K562 (cell line): ENCODE data around the gene MTCH2. TPM values are rescaled to one million over a fixed set of nuclear protein-coding genes. Genes with fewer than 3 reads are reported as not detected.

Experiments
- ARID4B ChIP-seq: sonication (generic); formaldehyde crosslinking; IDR thresholded peaks from 2 replicates; pipeline ENCODE4 v1.8.0; 2022; ENCODE audit warnings: mild to moderate bottlenecking, missing genetic modification reagents
- CC2D1A ChIP-seq: fragments of 450-650 bp; IDR thresholded peaks from 2 replicates; pipeline ENCODE4 v1.6.1; 2017; ENCODE audit warnings: mild to moderate bottlenecking
- HMGXB4 ChIP-seq: sonication (generic); formaldehyde crosslinking; IDR thresholded peaks from 2 replicates; pipeline ENCODE4 v1.8.1; 2023; ENCODE audit warnings: mild to moderate bottlenecking, missing genetic modification reagents
- MAFF ChIP-seq: IDR thresholded peaks from 2 replicates; pipeline ENCODE4 v1.6.1; 2012; ENCODE audit warnings: low read length, improper control_type of control experiment
- NRF1 ChIP-seq, 2 experiments: fragments of 450-650 bp; IDR thresholded peaks in 1 of 2; conservative IDR thresholded peaks in 1 of 2; 2 replicates each; pipeline ENCODE4 v1.6.1; 2014; ENCODE audit warnings: mild to moderate bottlenecking in 2 of 2
- RBM25 ChIP-seq: fragments of 200-400 bp; formaldehyde crosslinking; IDR thresholded peaks from 2 replicates; pipeline ENCODE4 v1.6.1; 2018; ENCODE audit warnings: low read length, low read depth, moderate library complexity; ENCODE audit not compliant: severe bottlenecking
- TBL1XR1 ChIP-seq, 2 experiments: IDR thresholded peaks; 2 replicates each; pipeline ENCODE4 v1.6.1; 2012; ENCODE audit warnings: improper control_type of control experiment in 2 of 2, low read length in 2 of 2, mild to moderate bottlenecking in 1 of 2
- TEAD4 ChIP-seq, 2 experiments: sonication (generic) in 1 of 2; formaldehyde crosslinking in 1 of 2; IDR thresholded peaks; 2 replicates each; pipeline versions ENCODE4 v1.6.1 to v1.8.0; 2012 to 2022; ENCODE audit warnings: borderline replicate concordance in 1 of 2, inconsistent platforms in 1 of 2, low read length in 1 of 2, mild to moderate bottlenecking in 1 of 2, missing genetic modification reagents in 1 of 2
- USF1 ChIP-seq: sonication (generic); formaldehyde crosslinking; IDR thresholded peaks from 2 replicates; pipeline ENCODE4 v1.9.0; 2022; ENCODE audit warnings: mild to moderate bottlenecking, missing genetic modification reagents
- YY1 ChIP-seq, 3 experiments: IDR thresholded peaks; 2 replicates each; pipeline ENCODE4 v1.6.1; 2011; ENCODE audit warnings: low read length in 2 of 3, mild to moderate bottlenecking in 2 of 3, moderate library complexity in 2 of 3, borderline replicate concordance in 1 of 3, control low read depth in 1 of 3, low read depth in 1 of 3; ENCODE audit not compliant: insufficient read depth in 3 of 3, insufficient replicate concordance in 2 of 3, control insufficient read depth in 1 of 3, insufficient read length in 1 of 3; ENCODE audit errors: extremely low read depth in 1 of 3
- ZBTB9 ChIP-seq: fragments of 450-650 bp; formaldehyde crosslinking; IDR thresholded peaks from 2 replicates; pipeline ENCODE4 v1.4.0; 2020; ENCODE audit warnings: mild to moderate bottlenecking, moderate library complexity
- ZNF696 ChIP-seq: fragments of 250-450 bp; sonication (Bioruptor Pico); conservative IDR thresholded peaks from 2 replicates; pipeline ENCODE4 v1.4.0; 2020; ENCODE audit warnings: mild to moderate bottlenecking, moderate library complexity
- ZNF740 ChIP-seq, 3 experiments: fragments of 200-800 bp in 1 of 3; sonication (Bioruptor generic) in 1 of 3; sonication (generic) in 1 of 3; formaldehyde crosslinking in 1 of 3; IDR thresholded peaks; 2 replicates each; pipeline versions ENCODE4 v1.6.1 to v1.8.0; 2016 to 2022; ENCODE audit warnings: mild to moderate bottlenecking in 2 of 3, missing compliant biosample characterization in 2 of 3, missing genetic modification characterization in 2 of 3, missing genetic modification reagents in 1 of 3
- polyA plus RNA-seq, 8 experiments: library from polyadenylated mRNA; depleted of rRNA in 4 of 8; stranded (reverse) in 5 of 8; unstranded in 3 of 8; fragments of >200 nt; fragmentation: Nextera tagmentation in 2 of 8; fragmentation: Illumina TruSeq in 1 of 8; extraction: Ambion mirVana in 2 of 8; extraction: Trizol in 1 of 8; gene quantifications; 2 replicates each; pipeline versions ENCODE4 v1.2.1 to v1.2.3, GENCODE V29; 2011 to 2014; ENCODE audit warnings: inconsistent platforms in 1 of 8, missing spikeins in 1 of 8
- total RNA-seq, 7 experiments: library from RNA; depleted of rRNA in 6 of 7; stranded (reverse); fragments of >200 nt in 6 of 7; fragmentation: Illumina TruSeq in 2 of 7; extraction: Trizol in 2 of 7; gene quantifications; 2 replicates each; pipeline versions ENCODE4 v1.2.1 to v1.2.3, GENCODE V29; 2011 to 2021; ENCODE audit warnings: low replicate concordance in 1 of 7

The MTCH2 gene
- total and polyA plus RNA-seq, 9 of the 15 experiments (the other 6 are each of a cell fraction or from before 2014, with no cell fraction given): 95.4 to 620 (median 198) TPM

- TF ChIP-seq NRF1 (conservative IDR thresholded peaks at IDR 0.05 in 1 of 2, IDR thresholded peaks at IDR 0.05 in 1 of 2): peak; percentile 98
- no peak for TF ChIP-seq ZNF696 (CRISPR knock-in tag)
- peak; percentile 87 for TF ChIP-seq ZNF740 (CRISPR knock-in tag; IDR thresholded peaks at IDR 0.05)
- TF ChIP-seq ZNF740 (tag; IDR thresholded peaks at IDR 0.05): peak in 1 of 2 experiments; percentile 87; a peak in 2 of 4 replicates
- TF ChIP-seq ARID4B: peak; percentile 82
- TF ChIP-seq RBM25: peak; percentile 71
- TF ChIP-seq USF1 (CRISPR knock-in tag): peak; percentile 96
- peak; percentile 17 to 60; a peak in 2 of 4 replicates for TF ChIP-seq TBL1XR1 (IDR thresholded peaks at IDR 0.05; ENCODE audit: low read length in 2 of 2)
- no peak; the same call in 1 of the 2 replicates for TF ChIP-seq TEAD4 (IDR thresholded peaks at IDR 0.05; ENCODE audit: low read length)
- TF ChIP-seq TEAD4 (CRISPR knock-in tag; IDR thresholded peaks at IDR 0.05; ENCODE audit: borderline replicate concordance): peak; percentile 79; the same call in 1 of the 2 replicates
- no peak for TF ChIP-seq CC2D1A
- 0 out of 2 replicates have a peak, but pooled peaks have one; percentile 79 for TF ChIP-seq HMGXB4
- no peak for TF ChIP-seq MAFF
- peak; percentile 87 to 95 (median 92) for TF ChIP-seq YY1 (IDR thresholded peaks at IDR 0.05; ENCODE audit: borderline replicate concordance in 1 of 3, control insufficient read depth in 1 of 3, extremely low read depth in 1 of 3, insufficient read depth in 3 of 3, insufficient read length in 1 of 3, insufficient replicate concordance in 2 of 3, low read depth in 1 of 3, low read length in 2 of 3)
- TF ChIP-seq ZBTB9 (CRISPR knock-in tag): peak; percentile 75
Measured at GRCh38 chr11:47642099-47642855, at the start of gene MTCH2 (continued).
